PC-3 (cell line): ENCODE measurements around the gene SH3BP5.

Source experiments
- EZH2 ChIP-seq: fragments of 300-600 bp; sonication (generic); IDR thresholded peaks from one replicate; pipeline ENCODE4 v1.6.1; 2017; ENCODE audit warnings: antibody characterized with exemption, mild to moderate bottlenecking, low read length; ENCODE audit not compliant: unreplicated experiment
- EZH2phosphoT487 ChIP-seq: fragments of 300-600 bp; sonication (generic); IDR thresholded peaks from 2 replicates; pipeline ENCODE4 v1.6.1; 2018; ENCODE audit warnings: mild to moderate bottlenecking, antibody characterized with exemption, low read length, borderline replicate concordance
- TF ChIP-seq, protein P1 (sequence below): fragments of 300-600 bp; sonication (generic); conservative IDR thresholded peaks from 2 replicates; pipeline ENCODE4 v1.5.1; 2017; ENCODE audit warnings: antibody characterized with exemption, low read depth, mild to moderate bottlenecking, low read length

DNA sequence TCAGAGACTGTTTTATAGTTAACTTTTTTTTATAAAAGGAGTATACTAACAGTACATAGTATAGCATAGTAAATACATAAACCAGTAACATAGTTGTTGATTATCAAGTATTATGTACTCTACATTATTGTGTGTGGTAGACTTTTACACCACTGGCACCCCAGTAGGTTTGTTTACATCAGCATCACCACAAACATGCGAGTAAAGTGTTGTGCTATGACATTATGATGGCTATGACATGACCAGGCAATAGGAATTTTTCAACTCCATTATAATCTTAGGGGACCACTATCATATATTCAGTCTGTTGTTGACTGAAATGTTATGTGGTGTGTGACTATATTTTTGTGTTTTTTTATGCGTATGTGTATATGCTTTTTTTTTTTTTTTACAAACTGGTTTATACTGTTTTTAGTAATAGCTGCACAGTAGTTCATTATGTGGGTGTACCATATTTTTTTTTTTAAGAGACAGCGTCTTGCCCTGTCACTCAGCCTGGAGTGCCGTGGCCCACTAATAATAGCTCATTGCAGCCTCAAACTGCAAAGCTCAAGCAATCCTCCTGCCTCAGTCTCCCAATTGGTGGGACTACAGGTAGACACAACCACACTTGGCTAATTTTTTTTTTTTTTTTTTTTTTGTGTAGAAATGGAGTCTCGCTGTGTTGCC, 124.4 kb downstream of the SH3BP5 start:
- TF ChIP-seq, protein P1, sequence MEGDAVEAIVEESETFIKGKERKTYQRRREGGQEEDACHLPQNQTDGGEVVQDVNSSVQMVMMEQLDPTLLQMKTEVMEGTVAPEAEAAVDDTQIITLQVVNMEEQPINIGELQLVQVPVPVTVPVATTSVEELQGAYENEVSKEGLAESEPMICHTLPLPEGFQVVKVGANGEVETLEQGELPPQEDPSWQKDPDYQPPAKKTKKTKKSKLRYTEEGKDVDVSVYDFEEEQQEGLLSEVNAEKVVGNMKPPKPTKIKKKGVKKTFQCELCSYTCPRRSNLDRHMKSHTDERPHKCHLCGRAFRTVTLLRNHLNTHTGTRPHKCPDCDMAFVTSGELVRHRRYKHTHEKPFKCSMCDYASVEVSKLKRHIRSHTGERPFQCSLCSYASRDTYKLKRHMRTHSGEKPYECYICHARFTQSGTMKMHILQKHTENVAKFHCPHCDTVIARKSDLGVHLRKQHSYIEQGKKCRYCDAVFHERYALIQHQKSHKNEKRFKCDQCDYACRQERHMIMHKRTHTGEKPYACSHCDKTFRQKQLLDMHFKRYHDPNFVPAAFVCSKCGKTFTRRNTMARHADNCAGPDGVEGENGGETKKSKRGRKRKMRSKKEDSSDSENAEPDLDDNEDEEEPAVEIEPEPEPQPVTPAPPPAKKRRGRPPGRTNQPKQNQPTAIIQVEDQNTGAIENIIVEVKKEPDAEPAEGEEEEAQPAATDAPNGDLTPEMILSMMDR = no peak
- TF ChIP-seq EZH2 (no peak), EZH2phosphoT487 (no peak)
